HG03045 (cell line): Measurements from ENCODE around the gene TRIM56.
"Not testable (repeated sequence)": the region's sequence is repeated elsewhere in the genome, so short reads cannot be mapped to it uniquely, and the experiment has no call there.

ENCODE experiments used
- ATAC-seq: cut with Tn5 transposase; IDR thresholded peaks from one replicate; pipeline ENCODE4 v1.9.1; 2021; ENCODE audit warnings: mild to moderate bottlenecking, moderate library complexity; ENCODE audit not compliant: unreplicated experiment

Gene TRIM56

GRCh38 chr7:101128040-101128834, 43.0 kb downstream of the TRIM56 start:
- ATAC-seq, result no peak

GRCh38 chr7:101129603-101130117, 44.4 kb downstream of the TRIM56 start:
- no peak for ATAC-seq

- not testable (repeated sequence) for ATAC-seq
Measured at GRCh38 chr7:101132626-101133600, 47.6 kb downstream of the TRIM56 start.

DNA sequence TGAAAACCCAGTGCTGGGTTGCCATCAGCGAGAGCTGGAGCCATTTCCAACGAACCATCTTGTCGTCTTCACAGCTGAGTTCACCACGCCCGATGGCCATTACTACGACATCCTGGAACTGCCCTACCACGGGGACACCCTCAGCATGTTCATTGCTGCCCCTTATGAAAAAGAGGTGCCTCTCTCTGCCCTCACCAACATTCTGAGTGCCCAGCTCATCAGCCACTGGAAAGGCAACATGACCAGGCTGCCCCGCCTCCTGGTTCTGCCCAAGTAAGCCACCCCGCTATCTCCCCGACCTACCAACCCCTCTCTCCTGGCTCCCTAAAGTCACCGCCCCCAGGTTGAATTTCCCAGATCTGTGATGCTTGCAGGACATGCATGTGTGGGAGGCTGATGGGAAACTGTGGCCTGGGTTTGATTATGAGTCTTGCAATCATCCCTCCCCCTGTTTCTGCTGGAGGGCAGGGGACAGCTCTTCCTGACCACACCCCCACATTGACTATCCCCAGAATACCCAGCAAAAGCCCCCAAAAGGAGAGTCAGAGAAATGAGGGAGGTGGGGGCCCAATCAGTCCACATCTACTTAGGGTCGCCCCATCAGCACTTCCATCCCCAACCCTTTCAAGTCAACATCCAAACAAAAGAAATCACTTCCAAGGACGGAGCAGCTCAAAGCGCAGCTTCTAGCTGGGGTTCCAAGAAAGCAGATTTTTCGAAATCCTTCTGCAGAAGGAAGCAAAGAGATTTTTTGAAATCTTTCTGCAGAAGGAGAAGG, 48.5 kb downstream of the TRIM56 start:
- no peak for ATAC-seq

DNA sequence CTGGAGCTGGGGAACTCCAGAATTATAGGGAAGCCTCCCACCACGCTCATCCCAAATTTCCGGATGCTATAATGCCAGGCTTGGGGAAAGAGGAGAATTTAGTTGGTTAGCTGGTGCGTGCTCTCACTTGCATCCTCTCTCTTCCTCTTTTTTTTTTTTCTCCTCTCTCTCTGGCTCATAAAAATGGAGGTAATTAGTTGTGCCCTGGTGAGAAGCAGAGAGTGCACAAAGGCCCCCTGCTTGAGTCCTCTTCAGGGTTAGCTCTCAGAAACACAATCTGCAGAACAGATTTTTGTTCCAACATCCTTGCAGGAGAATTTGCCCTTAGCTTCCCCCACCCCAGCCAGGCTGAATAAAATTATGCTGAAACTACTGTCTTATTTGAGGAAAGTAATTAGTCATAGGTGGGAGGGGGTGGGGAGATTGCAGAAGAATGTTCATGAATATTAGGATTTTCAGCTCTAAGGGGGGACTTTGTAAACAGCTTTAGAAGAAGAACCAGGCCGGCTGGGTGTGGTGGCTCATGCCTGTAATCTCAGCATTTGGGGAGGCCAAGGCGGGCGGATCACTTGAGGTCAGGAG, 49.2 kb downstream of the TRIM56 start:
- no peak for ATAC-seq

GRCh38 chr7:101137651-101138212, 52.5 kb downstream of the TRIM56 start:
- no peak for ATAC-seq

DNA sequence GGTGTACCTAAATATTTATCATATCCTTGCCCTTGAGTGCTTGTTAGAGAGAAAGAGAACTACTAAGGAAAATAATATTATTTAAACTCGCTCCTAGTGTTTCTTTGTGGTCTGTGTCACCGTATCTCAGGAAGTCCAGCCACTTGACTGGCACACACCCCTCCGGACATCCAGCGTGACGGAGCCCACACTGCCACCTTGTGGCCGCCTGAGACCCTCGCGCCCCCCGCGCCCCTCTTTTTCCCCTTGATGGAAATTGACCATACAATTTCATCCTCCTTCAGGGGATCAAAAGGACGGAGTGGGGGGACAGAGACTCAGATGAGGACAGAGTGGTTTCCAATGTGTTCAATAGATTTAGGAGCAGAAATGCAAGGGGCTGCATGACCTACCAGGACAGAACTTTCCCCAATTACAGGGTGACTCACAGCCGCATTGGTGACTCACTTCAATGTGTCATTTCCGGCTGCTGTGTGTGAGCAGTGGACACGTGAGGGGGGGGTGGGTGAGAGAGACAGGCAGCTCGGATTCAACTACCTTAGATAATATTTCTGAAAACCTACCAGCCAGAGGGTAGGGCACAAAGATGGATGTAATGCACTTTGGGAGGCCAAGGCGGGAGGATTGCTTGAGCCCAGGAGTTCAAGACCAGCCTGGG, 53.1 kb downstream of the TRIM56 start:
- ATAC-seq, result no peak

GRCh38 chr7:101140339-101140699, 55.0 kb downstream of the TRIM56 start:
- no peak for ATAC-seq

DNA sequence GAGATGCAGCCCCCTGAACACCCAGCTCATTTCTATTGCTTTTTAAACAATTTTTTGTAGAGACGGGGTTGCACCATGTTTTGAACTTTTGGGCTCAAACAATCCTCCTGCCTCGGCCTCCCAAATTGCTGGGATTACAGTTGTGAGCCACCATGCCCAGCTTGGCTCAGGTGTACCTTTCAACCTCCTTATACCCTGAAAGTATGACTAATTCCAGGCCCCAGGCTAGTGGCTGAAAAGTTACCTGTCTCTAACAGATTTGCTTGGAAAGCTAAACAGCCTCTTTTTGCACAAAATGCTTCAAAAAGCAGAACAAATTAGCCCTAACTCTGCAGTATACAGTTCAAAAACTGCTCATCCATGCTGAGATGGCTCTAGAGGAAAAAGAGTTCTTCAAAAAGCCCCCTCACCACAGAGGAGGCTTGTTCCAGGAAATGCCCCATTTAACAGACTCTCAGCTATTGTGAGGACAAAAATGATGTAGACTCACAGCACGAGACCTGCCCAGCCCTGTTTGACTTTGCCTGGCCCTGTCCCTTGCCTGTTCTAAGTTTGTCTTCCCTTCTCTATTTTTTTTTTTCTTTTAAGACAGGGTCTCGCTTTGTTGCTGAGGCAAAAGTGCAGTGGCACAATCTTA, 55.6 kb downstream of the TRIM56 start:
- ATAC-seq, result no peak
